Activated B cell treated with CpG ODN at 0.5 μM for 24 hours (primary cell): ENCODE measurements around the gene MMP17. TPM values are rescaled to one million over a fixed set of nuclear protein-coding genes. Genes with fewer than 3 reads are reported as not detected.
A peak's percentile ranks its signal among the peaks of the same experiment; 100 is the strongest.

Source experiments
- ATAC-seq: fragments of 200-7000 bp; cut with Tn5 transposase; one replicate; pipeline ENCODE4 v1.10.0; 2021; ENCODE audit warnings: low read depth, mild to moderate bottlenecking, moderate library complexity
- CTCF ChIA-PET: fragments of 350-600 bp; sonication (Branson Sonifier 250); formaldehyde crosslinking; loops from one replicate; lab custom pipeline; 2021; ENCODE audit warnings: antibody characterized with exemption; lab: Charles Lee
- POLR2A ChIA-PET: fragments of 350-600 bp; sonication (Branson Sonifier 250); formaldehyde crosslinking; loops from one replicate; lab custom pipeline; 2021; ENCODE audit warnings: antibody characterized with exemption; lab: Charles Lee
- DNase-seq: peaks from one replicate; pipeline ENCODE4 v3.0.0; 2022
- H3K27ac Mint-ChIP-seq: one replicate; pipeline ENCODE4 v1.8.0; 2020; ENCODE audit warnings: mixed read lengths
- H3K27me3 Mint-ChIP-seq: one replicate; pipeline ENCODE4 v1.8.0; 2021; ENCODE audit warnings: mixed read lengths
- H3K36me3 Mint-ChIP-seq: one replicate; pipeline ENCODE4 v1.8.0; 2021; ENCODE audit warnings: low read depth, mixed read lengths
- H3K4me1 Mint-ChIP-seq: one replicate; pipeline ENCODE4 v1.8.0; 2021; ENCODE audit warnings: mixed read lengths
- H3K4me3 Mint-ChIP-seq: one replicate; pipeline ENCODE4 v1.8.0; 2020; ENCODE audit warnings: mild to moderate bottlenecking, mixed read lengths
- H3K9me3 Mint-ChIP-seq: one replicate; pipeline ENCODE4 v1.8.0; 2020; ENCODE audit warnings: mixed read lengths
- intact Hi-C: fragments of 100-400 bp; cut with micrococcal nuclease; formaldehyde crosslinking; loops from one replicate; pipeline ENCODE4 v1.15.1; 2024
- total RNA-seq: library from RNA; stranded (reverse); gene quantifications from 2 replicates; pipeline ENCODE4 v1.2.3, GENCODE V29; 2022
- TF ChIP-seq, protein P1 (sequence below): fragments of 200-600 bp; IDR thresholded peaks from one replicate; pipeline ENCODE4 v1.8.0; 2022; ENCODE audit warnings: antibody characterized with exemption, mild to moderate bottlenecking

MMP17 gene
- total RNA-seq, 1 donor from 2014 or later: 11.3 TPM

DNA sequence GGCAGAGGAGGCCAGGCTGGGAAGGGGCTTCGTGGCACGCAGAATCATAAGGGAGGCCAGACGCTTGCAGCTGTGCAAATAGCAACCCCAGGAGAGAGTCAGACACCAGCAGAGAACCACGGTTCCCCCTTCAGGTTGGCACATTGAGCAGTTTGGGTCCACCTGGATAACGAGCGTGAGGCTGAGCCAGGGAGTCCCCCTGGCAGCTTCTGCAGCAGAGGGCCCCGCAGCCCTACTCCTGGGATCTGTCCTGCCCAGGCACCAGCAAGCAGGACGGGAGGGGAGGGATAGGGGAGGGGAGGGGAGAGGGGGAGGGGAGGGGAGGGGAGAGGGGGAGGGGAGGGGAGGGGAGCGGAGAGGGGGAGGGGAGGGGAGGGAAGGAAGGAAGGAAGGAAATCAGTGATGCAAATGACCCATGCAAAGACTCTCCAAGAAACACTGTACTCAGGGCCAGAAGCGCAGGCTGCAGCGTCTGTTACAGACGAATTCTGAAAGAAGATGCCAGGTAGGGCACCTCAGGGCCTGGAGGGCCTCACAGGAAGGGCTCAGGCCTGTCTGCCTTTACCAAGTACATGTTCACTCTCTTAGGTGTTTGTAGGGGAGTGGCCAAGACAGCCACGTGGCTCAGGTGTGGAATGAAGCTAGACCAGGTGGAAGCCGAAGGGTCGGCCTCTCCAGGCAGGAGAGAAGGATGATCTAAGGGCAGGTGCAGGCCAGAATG lies 32.3 kb upstream of the MMP17 start:
- TF ChIP-seq, protein P1, sequence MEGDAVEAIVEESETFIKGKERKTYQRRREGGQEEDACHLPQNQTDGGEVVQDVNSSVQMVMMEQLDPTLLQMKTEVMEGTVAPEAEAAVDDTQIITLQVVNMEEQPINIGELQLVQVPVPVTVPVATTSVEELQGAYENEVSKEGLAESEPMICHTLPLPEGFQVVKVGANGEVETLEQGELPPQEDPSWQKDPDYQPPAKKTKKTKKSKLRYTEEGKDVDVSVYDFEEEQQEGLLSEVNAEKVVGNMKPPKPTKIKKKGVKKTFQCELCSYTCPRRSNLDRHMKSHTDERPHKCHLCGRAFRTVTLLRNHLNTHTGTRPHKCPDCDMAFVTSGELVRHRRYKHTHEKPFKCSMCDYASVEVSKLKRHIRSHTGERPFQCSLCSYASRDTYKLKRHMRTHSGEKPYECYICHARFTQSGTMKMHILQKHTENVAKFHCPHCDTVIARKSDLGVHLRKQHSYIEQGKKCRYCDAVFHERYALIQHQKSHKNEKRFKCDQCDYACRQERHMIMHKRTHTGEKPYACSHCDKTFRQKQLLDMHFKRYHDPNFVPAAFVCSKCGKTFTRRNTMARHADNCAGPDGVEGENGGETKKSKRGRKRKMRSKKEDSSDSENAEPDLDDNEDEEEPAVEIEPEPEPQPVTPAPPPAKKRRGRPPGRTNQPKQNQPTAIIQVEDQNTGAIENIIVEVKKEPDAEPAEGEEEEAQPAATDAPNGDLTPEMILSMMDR: no peak
- no peak overlapping the region for H3K4me3 Mint-ChIP-seq
- H3K4me1 Mint-ChIP-seq: peaks cover 21% of the 10 kb centered on the region
- H3K27ac Mint-ChIP-seq: peak overlapping the region; percentile 46
- no peaks in the 10 kb centered on the region for H3K27me3 Mint-ChIP-seq
- ATAC-seq: peak; percentile 25
- intact Hi-C loops: no loop called here
- H3K9me3 Mint-ChIP-seq: no peaks in the 10 kb centered on the region
- POLR2A ChIA-PET: interaction anchor here (0.6 to 0.9 kb wide), 2 partner anchors 18 to 34 kb away, joined by 3 read pairs; no protein-coding TSS in a partner anchor
- CTCF ChIA-PET: no interaction called here
- peaks cover 85% of the 10 kb centered on the region for H3K36me3 Mint-ChIP-seq
- no peak for DNase-seq

DNA sequence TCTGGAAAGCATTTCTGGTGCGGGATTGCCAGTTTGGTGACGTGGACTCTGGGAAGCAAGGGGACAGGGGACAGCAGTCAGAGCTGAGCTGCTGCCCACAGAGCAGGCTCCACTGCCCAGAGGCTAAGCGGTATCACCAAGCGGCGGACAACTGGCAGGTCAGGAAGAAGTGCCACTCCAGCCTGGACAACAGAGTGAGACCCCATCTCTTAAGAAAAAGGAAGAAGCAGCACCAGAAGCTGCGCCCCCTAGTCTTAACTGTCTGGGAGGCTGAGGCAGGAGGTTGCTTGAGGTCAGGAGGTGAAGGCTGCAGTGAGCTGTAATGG lies 31.8 kb upstream of the MMP17 start:
- no peak for DNase-seq
- H3K4me3 Mint-ChIP-seq: no peak overlapping the region
- no peak for ATAC-seq
- H3K27ac Mint-ChIP-seq: peak overlapping the region; percentile 27
- CTCF ChIA-PET: no interaction called here
- POLR2A ChIA-PET: no interaction called here
- peaks cover 82% of the 10 kb centered on the region for H3K36me3 Mint-ChIP-seq
- no peaks in the 10 kb centered on the region for H3K27me3 Mint-ChIP-seq
- H3K9me3 Mint-ChIP-seq: no peaks in the 10 kb centered on the region
- intact Hi-C loops: no loop called here
- TF ChIP-seq, protein P1: no peak
- peaks cover 21% of the 10 kb centered on the region for H3K4me1 Mint-ChIP-seq

DNA sequence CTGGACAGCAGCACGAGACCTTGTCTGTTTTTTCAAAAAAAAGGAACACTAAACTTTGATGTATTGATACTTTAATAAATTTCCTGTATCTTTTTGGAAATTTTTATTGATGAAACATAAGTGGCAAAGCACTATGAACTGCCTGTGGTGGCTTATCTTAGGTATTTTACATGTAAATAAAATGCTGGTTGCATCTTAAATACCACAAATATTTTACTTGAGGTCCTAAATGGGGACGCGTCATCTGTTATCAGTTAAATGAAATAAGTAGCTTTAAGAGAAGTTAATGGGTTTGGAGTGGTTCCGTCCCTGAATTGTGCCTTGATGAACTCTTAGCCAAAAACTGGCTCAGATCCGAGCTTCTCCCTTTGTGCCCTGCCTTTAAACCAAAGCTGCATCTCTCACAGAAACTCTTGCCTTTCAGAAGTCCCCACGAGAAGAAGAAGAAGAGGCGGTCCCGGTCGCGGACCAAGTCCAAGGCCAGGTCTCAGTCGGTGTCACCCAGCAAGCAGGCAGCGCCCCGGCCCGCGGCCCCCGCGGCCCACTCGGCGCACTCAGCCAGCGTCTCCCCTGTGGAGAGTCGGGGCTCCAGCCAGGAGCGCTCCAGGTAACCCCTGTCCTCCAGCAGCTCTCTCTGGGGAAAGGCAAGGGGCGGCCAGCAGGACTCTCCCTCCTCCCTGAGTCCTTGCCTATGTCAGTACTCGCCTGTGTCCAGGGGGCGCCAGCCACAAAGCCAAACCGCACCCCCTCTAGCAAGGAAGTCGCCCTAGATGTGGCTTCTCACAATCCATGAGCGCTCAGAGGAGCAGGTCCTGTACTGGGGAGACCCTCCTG lies 31.2 kb upstream of the MMP17 start:
- H3K9me3 Mint-ChIP-seq: no peaks in the 10 kb centered on the region
- intact Hi-C loops: no loop called here
- DNase-seq (no peak), ATAC-seq (no peak)
- TF ChIP-seq, protein P1: no peak
- ChIA-PET CTCF (no interaction called here), POLR2A (no interaction called here)
- H3K4me1 Mint-ChIP-seq: peaks cover 21% of the 10 kb centered on the region
- peaks cover 81% of the 10 kb centered on the region for H3K36me3 Mint-ChIP-seq
- H3K27ac Mint-ChIP-seq: no peak overlapping the region
- no peaks in the 10 kb centered on the region for H3K27me3 Mint-ChIP-seq
- H3K4me3 Mint-ChIP-seq: no peak overlapping the region

DNA sequence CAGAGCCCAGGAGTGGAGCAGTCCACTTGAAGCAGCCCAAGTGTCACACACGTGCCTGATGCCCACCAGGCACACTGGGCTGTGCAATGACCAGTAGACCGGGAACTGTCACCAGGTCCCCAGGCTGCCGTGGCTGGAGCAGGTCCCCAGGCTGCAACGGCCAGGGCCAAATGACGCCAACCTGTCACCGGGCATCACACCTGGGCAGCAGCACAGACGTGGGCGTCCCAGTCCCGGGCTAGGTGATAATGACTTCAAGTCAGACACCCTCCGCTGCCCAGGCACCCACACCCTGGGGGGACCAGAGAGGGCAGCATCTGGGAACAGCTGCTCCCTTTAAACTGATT lies 30.6 kb upstream of the MMP17 start:
- CTCF ChIA-PET: no interaction called here
- POLR2A ChIA-PET: no interaction called here
- TF ChIP-seq, protein P1: no peak
- peaks cover 83% of the 10 kb centered on the region for H3K36me3 Mint-ChIP-seq
- DNase-seq (no peak), ATAC-seq (no peak)
- peaks cover 21% of the 10 kb centered on the region for H3K4me1 Mint-ChIP-seq
- no peaks in the 10 kb centered on the region for H3K27me3 Mint-ChIP-seq
- no peak overlapping the region for H3K27ac Mint-ChIP-seq
- no peaks in the 10 kb centered on the region for H3K9me3 Mint-ChIP-seq
- intact Hi-C loops: no loop called here
- no peak overlapping the region for H3K4me3 Mint-ChIP-seq

DNA sequence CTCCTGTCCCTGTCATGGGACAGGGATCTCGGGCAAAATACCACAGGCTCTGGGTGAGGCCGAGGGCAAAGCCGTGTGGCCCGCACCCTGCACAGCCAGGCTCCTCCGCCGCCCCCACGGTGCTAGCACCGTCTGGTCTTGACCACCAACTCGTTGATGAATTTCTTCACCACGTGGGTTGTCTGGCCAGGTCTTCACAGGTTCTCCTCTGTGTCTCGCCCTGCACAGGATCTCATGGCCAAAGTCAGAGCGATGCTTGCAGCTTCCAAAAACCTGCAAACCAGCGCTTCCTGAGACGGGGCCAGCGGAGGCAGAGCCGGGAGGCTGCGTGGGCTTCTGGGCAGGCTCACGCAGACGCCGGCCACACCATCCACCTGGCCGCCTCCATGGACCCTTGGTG lies 29.0 kb upstream of the MMP17 start:
- CTCF ChIA-PET: no interaction called here
- Mint-ChIP-seq H3K36me3 (peaks cover 74% of the 10 kb centered on the region), H3K4me3 (no peak overlapping the region), H3K4me1 (peaks cover 25% of the 10 kb centered on the region), H3K9me3 (no peaks in the 10 kb centered on the region), H3K27me3 (no peaks in the 10 kb centered on the region), H3K27ac (no peak overlapping the region)
- ATAC-seq: no peak
- POLR2A ChIA-PET: no interaction called here
- no peak for DNase-seq
- TF ChIP-seq, protein P1: no peak
- intact Hi-C loops: no loop called here
